ENCODE measurements around the gene CTSA.

The CTSA gene

GRCh38 chr20:45861221-45862075 is 29.7 kb upstream of the CTSA start:
- peaks cover 44% of the 10 kb centered on the region for H3K4me1 Mint-ChIP-seq
- H3K9me3 Mint-ChIP-seq: no peaks in the 10 kb centered on the region
- no peak overlapping the region for H3K4me3 Mint-ChIP-seq
- no peak overlapping the region for H3K27ac Mint-ChIP-seq
- no peak for DNase-seq
- TF ChIP-seq CTCF (IDR thresholded peaks at IDR 0.05): no peak
- peaks cover 9% of the 10 kb centered on the region for H3K27me3 Mint-ChIP-seq (ENCODE audit: low read depth, poor library complexity)
- H3K36me3 Mint-ChIP-seq (ENCODE audit: low read depth): no peaks in the 10 kb centered on the region

- Mint-ChIP-seq H3K27ac (peak overlapping the region; percentile 57), H3K27me3 (ENCODE audit: low read depth, poor library complexity) (peaks cover 9% of the 10 kb centered on the region), H3K36me3 (ENCODE audit: low read depth) (no peaks in the 10 kb centered on the region), H3K4me3 (no peak overlapping the region), H3K4me1 (peaks cover 25% of the 10 kb centered on the region), H3K9me3 (no peaks in the 10 kb centered on the region)
- DNase-seq: no peak
- TF ChIP-seq CTCF (IDR thresholded peaks at IDR 0.05): no peak
Measured at GRCh38 chr20:45863543-45864470, 27.3 kb upstream of the CTSA start.

GRCh38 chr20:45866454-45866853 is 24.7 kb upstream of the CTSA start:
- peaks cover 7% of the 10 kb centered on the region for H3K27me3 Mint-ChIP-seq (ENCODE audit: low read depth, poor library complexity)
- no peaks in the 10 kb centered on the region for H3K36me3 Mint-ChIP-seq (ENCODE audit: low read depth)
- no peak overlapping the region for H3K27ac Mint-ChIP-seq
- no peak for TF ChIP-seq CTCF (IDR thresholded peaks at IDR 0.05)
- no peak overlapping the region for H3K4me3 Mint-ChIP-seq
- H3K4me1 Mint-ChIP-seq: peaks cover under 1% of the 10 kb centered on the region
- no peak for DNase-seq
- H3K9me3 Mint-ChIP-seq: no peaks in the 10 kb centered on the region

GRCh38 chr20:45867136-45867818 is 23.9 kb upstream of the CTSA start:
- no peak for TF ChIP-seq CTCF (IDR thresholded peaks at IDR 0.05)
- Mint-ChIP-seq H3K27ac (no peak overlapping the region), H3K4me1 (peaks cover 2% of the 10 kb centered on the region)

GRCh38 chr20:45867819-45868176 is 23.3 kb upstream of the CTSA start:
- TF ChIP-seq CTCF (IDR thresholded peaks at IDR 0.05): no peak
- H3K36me3 Mint-ChIP-seq (ENCODE audit: low read depth): peaks cover 5% of the 10 kb centered on the region
- H3K27ac Mint-ChIP-seq: no peak overlapping the region
- peaks cover 5% of the 10 kb centered on the region for H3K4me1 Mint-ChIP-seq
- no peak overlapping the region for H3K4me3 Mint-ChIP-seq
- H3K27me3 Mint-ChIP-seq (ENCODE audit: low read depth, poor library complexity): peaks cover 9% of the 10 kb centered on the region
- no peak for DNase-seq
- H3K9me3 Mint-ChIP-seq: no peaks in the 10 kb centered on the region

More at GRCh38 chr20:45867136-45867818, 23.9 kb upstream of the CTSA start:
- Mint-ChIP-seq H3K4me3 (no peak overlapping the region), H3K27me3 (ENCODE audit: low read depth, poor library complexity) (peaks cover 9% of the 10 kb centered on the region), H3K9me3 (no peaks in the 10 kb centered on the region), H3K36me3 (ENCODE audit: low read depth) (peaks cover 2% of the 10 kb centered on the region)
- no peak for DNase-seq
